Mesenchymal stem cell (in vitro differentiated cells and primary cell): ENCODE data around the gene KPNB1. TPM values are rescaled to one million over a fixed set of nuclear protein-coding genes. Genes with fewer than 3 reads are reported as not detected.

Experiments used
- DNase-seq: peaks from one replicate; pipeline ENCODE4 v3.0.0-alpha.2; 2013
- H2AFZ ChIP-seq: one replicate; pipeline ENCODE4 v1.6.1; 2013; ENCODE audit warnings: low read depth, mild to moderate bottlenecking, control low read depth, inconsistent platforms, low read length, moderate library complexity
- H2AK5ac ChIP-seq: 2 replicates; pipeline ENCODE4 v1.6.1; 2013; ENCODE audit warnings: low read length, moderate library complexity, mild to moderate bottlenecking, inconsistent platforms; ENCODE audit not compliant: severe bottlenecking
- H2BK120ac ChIP-seq: one replicate; pipeline ENCODE4 v1.6.1; 2013; ENCODE audit warnings: low read depth, mild to moderate bottlenecking, inconsistent platforms, low read length, moderate library complexity
- H2BK12ac ChIP-seq, 2 experiments: one replicate each; pipeline ENCODE4 v1.6.1; 2013; ENCODE audit warnings: inconsistent platforms in 2 of 2, low read length in 2 of 2, mild to moderate bottlenecking in 2 of 2, moderate library complexity in 2 of 2, control low read depth in 1 of 2
- H2BK15ac ChIP-seq: one replicate; pipeline ENCODE4 v1.6.1; 2013; ENCODE audit warnings: mild to moderate bottlenecking, low read depth, inconsistent platforms; ENCODE audit not compliant: poor library complexity, severe bottlenecking
- H2BK5ac ChIP-seq: 2 replicates; pipeline ENCODE4 v1.6.1; 2013; ENCODE audit warnings: low read depth, mild to moderate bottlenecking, low read length, control low read depth, inconsistent platforms; ENCODE audit not compliant: poor library complexity, severe bottlenecking
- H3K14ac ChIP-seq, 2 experiments: one replicate each; pipeline ENCODE4 v1.6.1; 2013; ENCODE audit warnings: inconsistent platforms in 2 of 2, low read length in 2 of 2, control low read depth in 1 of 2, mild to moderate bottlenecking in 1 of 2, moderate library complexity in 1 of 2
- H3K18ac ChIP-seq, 2 experiments: one replicate each; pipeline ENCODE4 v1.6.1; 2013; ENCODE audit warnings: inconsistent platforms in 2 of 2, low read length in 2 of 2, control low read depth in 1 of 2, low read depth in 1 of 2, mild to moderate bottlenecking in 1 of 2
- H3K23ac ChIP-seq, 2 experiments: one replicate each; pipeline ENCODE4 v1.6.1; 2013; ENCODE audit warnings: inconsistent platforms in 2 of 2, low read length in 2 of 2, mild to moderate bottlenecking in 2 of 2, moderate library complexity in 2 of 2, control low read depth in 1 of 2
- H3K27ac ChIP-seq: 2 replicates; pipeline ENCODE4 v1.5.1; 2013; ENCODE audit warnings: mild to moderate bottlenecking, moderate library complexity, low read length, control low read depth, inconsistent platforms; ENCODE audit not compliant: poor library complexity, severe bottlenecking
- H3K27me3 ChIP-seq, 2 experiments: 2 replicates each; pipeline versions ENCODE4 v1.6.1 to v1.7.0; 2013; ENCODE audit warnings: low read length in 2 of 2, mild to moderate bottlenecking in 2 of 2, moderate library complexity in 2 of 2, control low read depth in 1 of 2, inconsistent platforms in 1 of 2; ENCODE audit not compliant: control insufficient read depth in 1 of 2, insufficient read depth in 1 of 2
- H3K36me3 ChIP-seq, 2 experiments: 2 replicates each; pipeline versions ENCODE4 v1.6.1 to v1.7.0; 2013; ENCODE audit warnings: low read length in 2 of 2, control low read depth in 1 of 2, inconsistent platforms in 1 of 2, low read depth in 1 of 2, mild to moderate bottlenecking in 1 of 2; ENCODE audit not compliant: insufficient read depth in 2 of 2, control insufficient read depth in 1 of 2
- H3K4ac ChIP-seq, 2 experiments: one replicate each; pipeline ENCODE4 v1.6.1; 2013; ENCODE audit warnings: inconsistent platforms in 2 of 2, low read length in 2 of 2, mild to moderate bottlenecking in 2 of 2, moderate library complexity in 2 of 2, control low read depth in 1 of 2, low read depth in 1 of 2
- H3K4me1 ChIP-seq: 2 replicates; pipeline ENCODE4 v1.6.1; 2013; ENCODE audit warnings: low read depth, low read length, control low read depth; ENCODE audit not compliant: control insufficient read depth, insufficient read depth
- H3K4me2 ChIP-seq: 2 replicates; pipeline ENCODE4 v1.6.1; 2013; ENCODE audit warnings: low read length, mild to moderate bottlenecking, inconsistent platforms; ENCODE audit not compliant: poor library complexity, severe bottlenecking
- H3K4me3 ChIP-seq, 2 experiments: 2 replicates each; pipeline versions ENCODE4 v1.5.1 to v1.7.0; 2013; ENCODE audit warnings: low read length in 2 of 2, mild to moderate bottlenecking in 2 of 2, control low read depth in 1 of 2, low read depth in 1 of 2; ENCODE audit not compliant: insufficient read depth in 1 of 2
- H3K79me1 ChIP-seq: replicated peaks from 2 replicates; pipeline ENCODE4 v1.6.1; 2013; ENCODE audit warnings: mild to moderate bottlenecking, control low read depth, low read length, inconsistent platforms; ENCODE audit not compliant: poor library complexity, severe bottlenecking
- H3K9ac ChIP-seq: 2 replicates; pipeline ENCODE4 v1.7.0; 2013; ENCODE audit warnings: mild to moderate bottlenecking, low read length, moderate library complexity
- H3K9me3 ChIP-seq: 2 replicates; pipeline ENCODE4 v1.7.0; 2013; ENCODE audit warnings: mild to moderate bottlenecking, low read length; ENCODE audit not compliant: control insufficient read depth
- H4K8ac ChIP-seq: one replicate; pipeline ENCODE4 v1.6.1; 2013; ENCODE audit warnings: inconsistent platforms, mild to moderate bottlenecking, low read length, moderate library complexity
- H4K91ac ChIP-seq: one replicate; pipeline ENCODE4 v1.6.1; 2013; ENCODE audit warnings: mild to moderate bottlenecking, low read length, inconsistent platforms
- WGBS: methylation state at CpG from one replicate; pipeline ENCODE4 v1.1.7; 2013; ENCODE audit warnings: mixed read lengths; 5-methylcytosine and 5-hydroxymethylcytosine counted together
- polyA plus RNA-seq, 2 experiments: library from polyadenylated mRNA; stranded (reverse); fragments of 200-250 nt; gene quantifications; one replicate each; pipeline ENCODE4 v1.2.3, GENCODE V29; 2013

The KPNB1 gene
- polyA plus RNA-seq (2013, experiment 1 of 2): 228 TPM
- 191 TPM for polyA plus RNA-seq (2013, experiment 2 of 2)

DNA sequence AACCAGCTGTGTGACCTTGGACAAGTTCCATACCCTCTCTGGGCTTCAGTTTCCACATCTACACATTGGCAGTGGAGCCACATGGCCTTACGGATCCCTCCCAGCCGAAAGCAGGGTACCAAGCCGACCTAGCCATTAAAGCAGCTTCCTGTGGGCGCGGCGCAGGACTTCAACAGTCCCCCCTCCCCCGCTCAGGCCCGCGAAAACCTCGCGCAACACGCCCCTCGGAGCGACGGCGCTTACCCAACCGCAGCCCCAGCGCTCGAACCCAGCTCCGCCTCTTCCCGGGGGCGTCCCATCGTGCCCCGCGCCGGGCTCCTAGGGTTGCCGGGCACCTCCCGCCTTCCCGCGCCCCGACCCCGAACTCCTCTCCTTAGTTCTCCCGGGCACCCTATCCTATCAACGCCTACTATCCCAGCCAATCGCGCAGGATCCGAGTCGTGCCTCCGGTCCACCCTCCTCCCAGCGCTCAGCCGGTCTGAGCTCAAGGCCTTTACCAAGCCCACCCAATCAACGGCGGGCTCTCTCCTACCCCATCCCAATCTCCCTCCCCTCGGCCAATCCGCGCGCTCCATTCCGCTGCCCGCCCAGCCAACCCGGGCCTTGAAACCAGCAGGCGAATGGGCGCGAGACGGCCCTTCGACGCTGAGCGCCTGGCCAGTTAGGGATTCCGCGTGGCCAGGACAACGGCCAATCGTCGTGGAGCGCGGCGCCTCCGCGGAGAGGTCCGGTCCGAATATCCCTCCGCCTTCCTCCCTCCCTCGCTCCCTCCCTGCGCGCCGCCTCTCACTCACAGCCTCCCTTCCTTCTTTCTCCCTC, at the start of gene KPNB1:
Gene KPNB1, plus strand, starts transcription at position 767 of the 819 bp plus-strand sequence. CDS start 326 bp downstream, outside the sequence.
- WGBS: under 1% methylated on average over 67 of the region's 74 CpGs
- H3K4me3 ChIP-seq: peak within 1 kb of the TSS; percentile 89 to 95

DNA sequence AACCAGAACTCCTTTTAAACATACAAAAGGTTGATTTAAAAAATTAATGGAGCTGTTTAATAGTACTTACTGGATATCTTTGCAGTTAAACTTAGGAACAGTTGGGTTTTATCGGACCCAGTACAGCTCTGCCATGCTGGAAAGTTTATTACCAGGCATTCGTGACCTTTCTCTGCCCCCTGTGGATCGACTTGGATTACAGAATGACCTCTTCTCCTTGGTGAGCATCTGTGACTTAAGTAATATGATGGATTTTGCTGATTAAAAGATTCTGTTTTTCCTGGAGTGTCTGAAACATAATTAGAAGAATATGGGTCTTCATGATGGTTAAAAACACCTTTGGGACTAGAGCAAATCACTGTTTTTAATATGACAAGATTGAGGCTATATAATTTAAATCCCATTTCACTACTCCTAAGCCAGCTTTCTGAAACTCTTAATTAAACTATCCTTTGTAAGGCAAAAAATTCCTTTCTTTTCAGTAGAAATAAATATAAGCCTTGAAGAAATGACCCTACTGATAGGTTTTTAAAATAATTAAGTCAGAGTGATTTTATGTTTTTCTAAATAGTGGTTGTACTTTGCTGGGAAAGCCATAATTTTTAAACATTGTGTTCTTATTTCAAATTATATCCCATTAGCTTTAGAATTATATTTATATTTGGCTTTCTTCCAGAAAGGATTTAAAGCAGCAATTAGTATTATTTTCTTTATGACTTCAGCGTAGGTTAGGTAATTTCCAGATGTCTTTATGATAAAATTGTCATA, 45.7 kb upstream of the KPNB1 start:
- no peak overlapping the region for H3K14ac ChIP-seq
- H2BK5ac ChIP-seq: no peak overlapping the region
- no peak overlapping the region for H2BK120ac ChIP-seq
- no peak overlapping the region for H3K4me3 ChIP-seq
- H3K9ac ChIP-seq: peak overlapping the region; percentile 33
- peaks cover 29 to 88% of the 10 kb centered on the region in 2 experiments for H3K36me3 ChIP-seq
- H3K23ac ChIP-seq: no peak overlapping the region
- no peak overlapping the region for H3K4ac ChIP-seq
- 84% methylated on average over 3 of the region's 4 CpGs for WGBS
- no peak overlapping the region for H2AFZ ChIP-seq
- DNase-seq: no peak
- H3K4me1 ChIP-seq: no peaks in the 10 kb centered on the region
- no peak overlapping the region for H2BK12ac ChIP-seq
- no peak overlapping the region for H2BK15ac ChIP-seq
- H3K4me2 ChIP-seq: no peak overlapping the region
- no peaks in the 10 kb centered on the region for H3K9me3 ChIP-seq
- no peak overlapping the region for H3K18ac ChIP-seq
- no peaks in the 10 kb centered on the region for H3K27me3 ChIP-seq
- H2AK5ac ChIP-seq: no peak overlapping the region
- H4K8ac ChIP-seq: no peak overlapping the region
- no peak overlapping the region for H4K91ac ChIP-seq
- H3K27ac ChIP-seq: peak overlapping the region; percentile 56
- H3K79me1 ChIP-seq: peaks cover 25% of the 10 kb centered on the region

More for the DNA sequence above, at the start of gene KPNB1:
- Histone ChIP-seq H3K27me3 (no peaks in the 10 kb centered on the region), H3K4me1 (peaks cover 5% of the 10 kb centered on the region), H2AFZ (peak within 1 kb of the TSS; percentile 49), H3K27ac (peak within 1 kb of the TSS; percentile 87), H3K23ac (peak within 1 kb of the TSS in 1 of 2 experiments; percentile 70), H3K79me1 (peaks cover 9% of the 10 kb centered on the region), H3K14ac (peak within 1 kb of the TSS in 1 of 2 experiments; percentile 93), H3K9me3 (no peaks in the 10 kb centered on the region), H3K4ac (peak within 1 kb of the TSS; percentile 94 to 97), H3K18ac (peak within 1 kb of the TSS; percentile 96 to 98), H3K9ac (peak within 1 kb of the TSS; percentile 95), H3K4me2 (peak within 1 kb of the TSS; percentile 71), H4K91ac (peak within 1 kb of the TSS; percentile 93), H2BK12ac (peak within 1 kb of the TSS; percentile 25 to 83), H2AK5ac (peak within 1 kb of the TSS; percentile 88), H3K36me3 (peaks cover 0 to 32% of the 10 kb centered on the region in 2 experiments), H4K8ac (peak within 1 kb of the TSS; percentile 93), H2BK5ac (no peak within 1 kb of the TSS), H2BK120ac (peak within 1 kb of the TSS; percentile 90), H2BK15ac (peak within 1 kb of the TSS; percentile 93)
- DNase-seq: peak; percentile 100

DNA sequence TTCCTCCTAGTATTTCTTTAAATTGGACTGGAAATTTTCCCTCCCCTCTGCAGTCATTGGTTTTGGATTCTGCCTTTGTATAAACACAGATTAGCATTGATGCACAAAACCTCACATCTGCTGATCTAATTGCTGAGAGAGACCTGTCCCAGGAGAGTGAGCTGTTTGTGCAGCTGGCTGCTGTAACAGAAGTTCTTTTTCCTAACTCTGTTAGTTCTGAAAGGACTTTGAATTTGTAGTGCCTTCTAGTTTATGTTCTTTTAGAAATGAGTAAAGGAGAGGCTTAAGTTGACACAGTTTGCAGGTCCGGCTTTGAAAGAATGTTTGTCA, 45.2 kb upstream of the KPNB1 start:
- H3K4me3 ChIP-seq: no peak overlapping the region
- peak overlapping the region; percentile 68 for H3K27ac ChIP-seq
- H2AK5ac ChIP-seq: no peak overlapping the region
- no peak overlapping the region for H3K4me2 ChIP-seq
- H3K79me1 ChIP-seq: peaks cover 25% of the 10 kb centered on the region
- WGBS: 71% methylated on average over 1 of the region's 1 CpG
- no peak overlapping the region for H3K14ac ChIP-seq
- no peak overlapping the region for H2BK5ac ChIP-seq
- no peak overlapping the region for H4K91ac ChIP-seq
- no peak overlapping the region for H4K8ac ChIP-seq
- no peaks in the 10 kb centered on the region for H3K27me3 ChIP-seq
- no peak overlapping the region for H2BK15ac ChIP-seq
- H3K9ac ChIP-seq: peak overlapping the region; percentile 33
- H2BK12ac ChIP-seq: no peak overlapping the region
- H3K9me3 ChIP-seq: no peaks in the 10 kb centered on the region
- H3K23ac ChIP-seq: no peak overlapping the region
- H3K18ac ChIP-seq: no peak overlapping the region
- H3K4ac ChIP-seq: no peak overlapping the region
- no peak overlapping the region for H2AFZ ChIP-seq
- DNase-seq: peak; percentile 58
- H3K4me1 ChIP-seq: no peaks in the 10 kb centered on the region
- no peak overlapping the region for H2BK120ac ChIP-seq
- H3K36me3 ChIP-seq: peaks cover 29 to 88% of the 10 kb centered on the region in 2 experiments

DNA sequence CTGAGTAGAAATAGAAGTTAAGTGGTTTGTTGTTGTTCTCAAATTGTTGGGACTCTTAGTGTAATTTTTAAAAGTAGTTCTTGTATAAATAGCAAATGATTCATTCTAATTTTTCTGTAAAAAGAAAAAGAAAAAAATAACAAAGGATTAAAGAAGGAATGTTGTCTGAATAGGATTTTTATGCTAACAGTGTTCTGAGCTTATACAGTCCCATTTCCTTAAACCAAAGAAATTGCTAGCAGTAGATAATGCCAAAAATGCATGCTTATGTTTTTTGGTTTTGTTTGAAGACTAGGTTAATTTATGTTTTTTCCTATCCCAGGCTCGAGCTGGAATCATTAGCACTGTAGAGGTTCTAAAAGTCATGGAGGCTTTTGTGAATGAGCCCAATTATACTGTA, 44.7 kb upstream of the KPNB1 start:
- H2BK12ac ChIP-seq: no peak overlapping the region
- peak overlapping the region; percentile 68 for H3K27ac ChIP-seq
- H2AFZ ChIP-seq: no peak overlapping the region
- no peak overlapping the region for H3K4me3 ChIP-seq
- no peak overlapping the region for H4K8ac ChIP-seq
- peaks cover 25% of the 10 kb centered on the region for H3K79me1 ChIP-seq
- peak overlapping the region; percentile 33 for H3K9ac ChIP-seq
- H3K14ac ChIP-seq: no peak overlapping the region
- peaks cover 25 to 87% of the 10 kb centered on the region in 2 experiments for H3K36me3 ChIP-seq
- 73% methylated on average over 1 of the region's 1 CpG for WGBS
- H3K9me3 ChIP-seq: no peaks in the 10 kb centered on the region
- H3K4ac ChIP-seq: no peak overlapping the region
- no peak overlapping the region for H2BK120ac ChIP-seq
- H3K4me2 ChIP-seq: no peak overlapping the region
- H4K91ac ChIP-seq: no peak overlapping the region
- H2BK5ac ChIP-seq: no peak overlapping the region
- no peak overlapping the region for H3K18ac ChIP-seq
- H3K23ac ChIP-seq: no peak overlapping the region
- H3K27me3 ChIP-seq: no peaks in the 10 kb centered on the region
- no peak overlapping the region for H2AK5ac ChIP-seq
- H3K4me1 ChIP-seq: no peaks in the 10 kb centered on the region
- H2BK15ac ChIP-seq: no peak overlapping the region
- DNase-seq: no peak
